Ishikawa (cell line): ENCODE measurements around the gene SRD5A1.

ENCODE experiments used
- CEBPB ChIP-seq: IDR thresholded peaks from 2 replicates; pipeline ENCODE4 v1.6.1; 2012
- CREB1 ChIP-seq: IDR thresholded peaks from 2 replicates; pipeline ENCODE4 v1.6.1; 2012; ENCODE audit warnings: low read depth
- EGR1 ChIP-seq: IDR thresholded peaks from 2 replicates; pipeline ENCODE4 v1.6.1; 2012
- EP300 ChIP-seq: IDR thresholded peaks from 2 replicates; pipeline ENCODE4 v1.6.1; 2012; ENCODE audit warnings: borderline replicate concordance
- NFIC ChIP-seq: IDR thresholded peaks from 2 replicates; pipeline ENCODE4 v1.6.1; 2012
- RAD21 ChIP-seq: IDR thresholded peaks from 2 replicates; pipeline ENCODE4 v1.6.1; 2012; ENCODE audit warnings: low read depth
- TAF1 ChIP-seq: IDR thresholded peaks from 2 replicates; pipeline ENCODE4 v1.6.1; 2012; ENCODE audit warnings: low read depth, mild to moderate bottlenecking
- TCF12 ChIP-seq: IDR thresholded peaks from 2 replicates; pipeline ENCODE4 v1.6.1; 2012; ENCODE audit warnings: low read depth
- TEAD4 ChIP-seq: IDR thresholded peaks from 2 replicates; pipeline ENCODE4 v1.6.1; 2012
- YY1 ChIP-seq: IDR thresholded peaks from 2 replicates; pipeline ENCODE4 v1.6.1; 2012; ENCODE audit warnings: low read depth
- TF ChIP-seq, protein P1 (sequence below): IDR thresholded peaks from 2 replicates; pipeline ENCODE4 v1.6.1; 2012; ENCODE audit warnings: low read depth, mild to moderate bottlenecking
- TF ChIP-seq, protein P2 (sequence below): IDR thresholded peaks from 2 replicates; pipeline ENCODE4 v1.6.1; 2012

DNA sequence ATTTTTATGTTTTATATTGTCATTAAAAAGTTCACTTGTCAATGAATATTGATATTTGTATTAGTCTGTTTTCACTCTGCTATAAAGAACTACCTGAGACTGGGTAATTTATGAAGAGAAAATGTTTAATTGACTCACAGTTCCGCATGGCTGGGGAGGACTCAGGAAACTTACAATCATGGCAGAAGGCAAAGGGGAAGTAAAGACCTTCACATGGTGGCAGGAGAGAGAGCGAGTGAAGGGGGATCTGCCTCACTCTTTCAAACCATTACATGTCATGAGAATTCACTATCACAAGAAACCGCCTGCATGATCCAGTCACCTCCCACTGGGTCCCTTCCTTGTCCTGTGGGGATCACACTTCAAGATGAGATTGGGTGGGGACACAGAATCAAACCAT is 27.4 kb downstream of the SRD5A1 start:
- no peak for TF ChIP-seq RAD21
- no peak for TF ChIP-seq YY1
- TF ChIP-seq EP300, result no peak
- TF ChIP-seq, protein P1, sequence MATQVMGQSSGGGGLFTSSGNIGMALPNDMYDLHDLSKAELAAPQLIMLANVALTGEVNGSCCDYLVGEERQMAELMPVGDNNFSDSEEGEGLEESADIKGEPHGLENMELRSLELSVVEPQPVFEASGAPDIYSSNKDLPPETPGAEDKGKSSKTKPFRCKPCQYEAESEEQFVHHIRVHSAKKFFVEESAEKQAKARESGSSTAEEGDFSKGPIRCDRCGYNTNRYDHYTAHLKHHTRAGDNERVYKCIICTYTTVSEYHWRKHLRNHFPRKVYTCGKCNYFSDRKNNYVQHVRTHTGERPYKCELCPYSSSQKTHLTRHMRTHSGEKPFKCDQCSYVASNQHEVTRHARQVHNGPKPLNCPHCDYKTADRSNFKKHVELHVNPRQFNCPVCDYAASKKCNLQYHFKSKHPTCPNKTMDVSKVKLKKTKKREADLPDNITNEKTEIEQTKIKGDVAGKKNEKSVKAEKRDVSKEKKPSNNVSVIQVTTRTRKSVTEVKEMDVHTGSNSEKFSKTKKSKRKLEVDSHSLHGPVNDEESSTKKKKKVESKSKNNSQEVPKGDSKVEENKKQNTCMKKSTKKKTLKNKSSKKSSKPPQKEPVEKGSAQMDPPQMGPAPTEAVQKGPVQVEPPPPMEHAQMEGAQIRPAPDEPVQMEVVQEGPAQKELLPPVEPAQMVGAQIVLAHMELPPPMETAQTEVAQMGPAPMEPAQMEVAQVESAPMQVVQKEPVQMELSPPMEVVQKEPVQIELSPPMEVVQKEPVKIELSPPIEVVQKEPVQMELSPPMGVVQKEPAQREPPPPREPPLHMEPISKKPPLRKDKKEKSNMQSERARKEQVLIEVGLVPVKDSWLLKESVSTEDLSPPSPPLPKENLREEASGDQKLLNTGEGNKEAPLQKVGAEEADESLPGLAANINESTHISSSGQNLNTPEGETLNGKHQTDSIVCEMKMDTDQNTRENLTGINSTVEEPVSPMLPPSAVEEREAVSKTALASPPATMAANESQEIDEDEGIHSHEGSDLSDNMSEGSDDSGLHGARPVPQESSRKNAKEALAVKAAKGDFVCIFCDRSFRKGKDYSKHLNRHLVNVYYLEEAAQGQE, result no peak
- no peak for TF ChIP-seq CEBPB
- TF ChIP-seq, protein P2, sequence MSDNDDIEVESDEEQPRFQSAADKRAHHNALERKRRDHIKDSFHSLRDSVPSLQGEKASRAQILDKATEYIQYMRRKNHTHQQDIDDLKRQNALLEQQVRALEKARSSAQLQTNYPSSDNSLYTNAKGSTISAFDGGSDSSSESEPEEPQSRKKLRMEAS, result no peak
- TF ChIP-seq TAF1, result no peak
- TF ChIP-seq CREB1, result no peak
- no peak for TF ChIP-seq TCF12
- TF ChIP-seq TEAD4, result no peak
- no peak for TF ChIP-seq EGR1
- no peak for TF ChIP-seq NFIC
